Measurements from ENCODE around the gene CIRBP. TPM values are rescaled to one million over a fixed set of nuclear protein-coding genes. Genes with fewer than 3 reads are reported as not detected.

The CIRBP gene
- total RNA-seq, 1 donor from 2014 or later: 192 TPM

DNA sequence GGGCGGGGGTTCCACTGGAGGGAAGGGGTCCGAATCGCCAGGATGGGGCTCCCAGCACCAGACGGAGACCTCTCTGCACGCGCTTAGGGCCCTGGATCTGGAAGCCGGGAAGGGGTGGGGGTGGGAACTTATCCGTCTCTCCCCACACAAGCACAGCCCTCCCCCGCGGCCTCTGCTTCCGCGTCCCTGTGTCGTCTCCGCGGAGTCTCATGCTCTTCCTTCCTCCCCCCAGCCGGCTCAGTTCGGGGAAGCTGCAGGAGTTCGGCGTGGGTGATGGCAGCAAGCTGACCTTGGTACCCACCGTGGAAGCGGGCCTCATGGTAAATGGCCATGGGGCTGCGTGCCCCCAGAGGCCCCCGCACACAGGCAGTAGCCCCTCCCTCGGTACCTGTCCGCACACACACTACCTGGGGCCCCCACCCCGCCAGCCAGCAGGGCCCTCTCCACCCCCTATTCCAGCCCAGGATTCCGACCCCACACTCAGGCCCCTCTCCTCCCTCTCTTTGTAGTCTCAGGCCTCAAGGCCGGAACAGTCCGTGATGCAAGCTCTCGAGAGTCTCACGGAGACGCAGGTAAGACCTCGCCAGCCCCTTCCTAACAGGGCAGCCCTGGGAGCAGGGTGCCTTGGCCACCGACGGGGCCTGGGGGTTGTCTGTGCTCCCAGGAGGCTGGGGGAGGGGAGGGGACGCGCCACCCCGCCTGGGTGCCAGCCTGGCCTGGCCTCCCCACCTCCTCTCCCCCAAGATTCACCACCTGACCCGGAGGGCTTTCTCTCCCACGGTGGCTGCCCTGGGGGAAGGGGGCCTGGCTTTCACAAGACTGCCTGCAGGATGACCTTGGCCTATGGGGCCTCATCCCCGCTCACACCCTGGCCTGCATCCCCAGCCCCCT lies 17.6 kb upstream of the CIRBP start:
- peaks cover 0 to 29% of the 10 kb centered on the region in 2 donors for H3K36me3 ChIP-seq

GRCh38 chr19:1252221-1252820 lies 16.8 kb upstream of the CIRBP start:
- H3K27ac ChIP-seq: peak overlapping the region; percentile 100
- peaks cover 62% of the 10 kb centered on the region for H3K4me1 ChIP-seq
- no peak for DNase-seq (ENCODE audit: extremely low spot score in 2 of 2)
- TF ChIP-seq POLR2A (IDR thresholded peaks at IDR 0.05) (no peak), CTCF (IDR thresholded peaks at IDR 0.05) (no peak), POLR2AphosphoS5 (IDR thresholded peaks at IDR 0.05; ENCODE audit: insufficient read depth in 1 of 2, low read depth in 1 of 2) (peak; percentile 46 to 86)
- peak overlapping the region; percentile 79 to 85 for H3K4me3 ChIP-seq
- H3K9me3 ChIP-seq: no peaks in the 10 kb centered on the region
- H3K36me3 ChIP-seq: peaks cover 0 to 36% of the 10 kb centered on the region in 2 donors
- intact Hi-C loops (cut with DNase I): loop anchor here (1.0 kb wide), 1 partner anchor 9 kb away; no protein-coding TSS in a partner anchor
- H3K27me3 ChIP-seq: no peaks in the 10 kb centered on the region

More for the DNA sequence above, 17.6 kb upstream of the CIRBP start:
- Histone ChIP-seq H3K27ac (peak overlapping the region; percentile 100), H3K9me3 (no peaks in the 10 kb centered on the region), H3K4me1 (peaks cover 58% of the 10 kb centered on the region), H3K4me3 (peak overlapping the region; percentile 79 to 85), H3K27me3 (no peaks in the 10 kb centered on the region)
- DNase-seq (ENCODE audit: extremely low spot score in 2 of 2): no peak
- TF ChIP-seq POLR2AphosphoS5 (IDR thresholded peaks at IDR 0.05; ENCODE audit: insufficient read depth in 1 of 2, low read depth in 1 of 2): peak in 1 of 2 donors; percentile 49
- TF ChIP-seq POLR2A (IDR thresholded peaks at IDR 0.05): no peak
- intact Hi-C loops (cut with DNase I): loop anchor here (1.0 kb wide), 1 partner anchor 10 kb away; no protein-coding TSS in a partner anchor

DNA sequence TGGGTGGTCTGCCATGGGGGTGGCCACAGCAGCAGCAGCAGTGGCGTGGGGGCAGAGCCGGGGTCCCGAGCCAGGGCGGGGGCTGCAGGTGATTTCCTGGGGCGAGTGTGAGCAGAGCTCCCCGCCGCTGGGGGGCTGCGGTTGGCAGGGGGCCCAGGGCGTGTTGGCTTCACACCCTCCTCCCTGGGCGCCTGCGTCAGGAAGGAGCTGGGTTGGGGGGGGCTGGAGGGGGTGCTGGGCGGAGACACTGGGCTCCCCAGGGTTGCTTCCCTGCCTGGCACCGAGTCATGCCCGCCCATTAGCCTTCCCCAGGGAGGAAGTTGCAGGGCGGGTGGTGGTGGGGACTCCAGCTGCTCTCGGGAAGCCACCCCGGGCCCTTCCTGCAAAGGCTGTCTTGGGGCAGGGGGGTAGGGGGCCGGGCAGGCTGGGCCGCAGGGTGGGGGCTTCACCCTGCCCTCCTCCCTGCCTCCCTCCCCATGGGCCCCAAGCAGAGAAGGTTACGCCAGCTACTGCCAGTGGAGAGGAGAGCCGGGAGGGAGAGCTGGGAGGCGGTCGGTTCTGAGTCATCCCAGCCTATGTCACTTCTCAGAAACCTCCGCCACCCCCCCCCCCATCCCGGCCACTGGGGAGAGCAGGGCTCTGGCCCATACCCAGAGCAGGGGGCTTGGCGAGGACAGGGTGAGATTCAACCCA lies 16.2 kb upstream of the CIRBP start:
- peaks cover 0 to 43% of the 10 kb centered on the region in 2 donors for H3K36me3 ChIP-seq
- TF ChIP-seq POLR2A (IDR thresholded peaks at IDR 0.05): no peak
- peak in 1 of 3 experiments; percentile 5 for TF ChIP-seq CTCF (IDR thresholded peaks at IDR 0.05)
- TF ChIP-seq POLR2AphosphoS5 (IDR thresholded peaks at IDR 0.05; ENCODE audit: insufficient read depth in 1 of 2, low read depth in 1 of 2): peak; percentile 18 to 70
- intact Hi-C loops (cut with DNase I): loop anchor here (1.0 kb wide), 1 partner anchor 8 kb away; no protein-coding TSS in a partner anchor
- peak overlapping the region; percentile 100 for H3K27ac ChIP-seq
- H3K27me3 ChIP-seq: no peaks in the 10 kb centered on the region
- no peaks in the 10 kb centered on the region for H3K9me3 ChIP-seq
- no peak for DNase-seq (ENCODE audit: extremely low spot score in 2 of 2)
- H3K4me3 ChIP-seq: peak overlapping the region; percentile 79 to 85
- H3K4me1 ChIP-seq: peaks cover 62% of the 10 kb centered on the region

DNA sequence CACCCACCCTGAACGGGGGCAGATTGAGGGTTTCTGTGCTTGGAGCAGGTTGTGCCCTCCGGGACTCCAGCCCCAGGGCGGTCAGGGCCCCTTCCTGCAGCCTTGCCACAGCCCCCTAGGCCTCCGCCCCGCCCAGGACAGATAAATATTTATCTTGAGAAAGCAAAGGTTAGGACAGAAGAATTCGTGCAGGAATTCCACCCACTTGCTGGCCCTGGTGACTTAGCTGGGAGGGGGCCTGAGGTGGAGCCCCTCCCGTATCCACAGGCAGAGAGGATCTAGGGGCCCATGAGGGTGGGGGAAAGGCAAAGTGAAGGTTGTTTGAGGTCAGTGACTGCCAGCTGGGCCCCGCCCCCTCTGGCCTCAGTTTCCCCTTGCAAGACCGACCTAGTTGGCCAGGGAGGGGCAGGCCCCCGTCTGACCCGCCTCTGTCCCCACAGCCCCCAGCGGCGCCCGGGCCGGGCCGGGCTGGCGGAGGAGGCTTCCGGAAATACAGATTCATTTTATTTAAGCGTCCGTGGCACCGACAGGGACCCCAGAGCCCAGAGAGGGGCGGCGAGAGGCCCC lies 15.5 kb upstream of the CIRBP start:
- peaks cover 65% of the 10 kb centered on the region for H3K4me1 ChIP-seq
- DNase-seq (ENCODE audit: extremely low spot score in 2 of 2): no peak
- peaks cover 0 to 47% of the 10 kb centered on the region in 2 donors for H3K36me3 ChIP-seq

More for the DNA sequence above, 15.5 kb upstream of the CIRBP start:
- intact Hi-C loops (cut with DNase I): no loop called here
- H3K4me3 ChIP-seq: peak overlapping the region; percentile 79 to 85
- no peaks in the 10 kb centered on the region for H3K27me3 ChIP-seq
- H3K9me3 ChIP-seq: no peaks in the 10 kb centered on the region
- H3K27ac ChIP-seq: peak overlapping the region; percentile 100
- TF ChIP-seq POLR2AphosphoS5 (IDR thresholded peaks at IDR 0.05; ENCODE audit: insufficient read depth in 1 of 2, low read depth in 1 of 2): peak in 1 of 2 donors; percentile 74
- no peak for TF ChIP-seq CTCF (IDR thresholded peaks at IDR 0.05)
- TF ChIP-seq POLR2A (IDR thresholded peaks at IDR 0.05): no peak

Measured in vagina (tissue), 2 donors.